Measurements from ENCODE around the gene RXFP1.
"Not testable (repeated sequence)": the region's sequence is repeated elsewhere in the genome, so short reads cannot be mapped to it uniquely, and the experiment has no call there.

Gene RXFP1

GRCh38 chr4:158622251-158622650 is 100.6 kb downstream of the RXFP1 start:
- DNase-seq (ENCODE audit: insufficient read length), result no peak
- TF ChIP-seq POLR2A (IDR thresholded peaks at IDR 0.05; ENCODE audit: low read depth, low read length), result no peak
- no peak for FAIRE-seq

- TF ChIP-seq TAF1 (IDR thresholded peaks at IDR 0.05; ENCODE audit: borderline replicate concordance, low read depth, low read length) (no peak), POLR2A (IDR thresholded peaks at IDR 0.05; ENCODE audit: low read depth, low read length) (no peak), POLR2AphosphoS5 (IDR thresholded peaks at IDR 0.05; ENCODE audit: low read depth, low read length) (no peak)
These were observed 103.3 kb downstream of the RXFP1 start for GRCh38 chr4:158624889-158625478.

GRCh38 chr4:158625544-158625943 is 103.9 kb downstream of the RXFP1 start:
- no peak for FAIRE-seq
- TF ChIP-seq TAF1 (IDR thresholded peaks at IDR 0.05; ENCODE audit: borderline replicate concordance, low read depth, low read length), result no peak
- TF ChIP-seq POLR2AphosphoS5 (IDR thresholded peaks at IDR 0.05; ENCODE audit: low read depth, low read length), result no peak
- no peak for TF ChIP-seq POLR2A (IDR thresholded peaks at IDR 0.05; ENCODE audit: low read depth, low read length)
- DNase-seq (ENCODE audit: insufficient read length), result no peak

More at GRCh38 chr4:158624889-158625478, 103.3 kb downstream of the RXFP1 start:
- FAIRE-seq (peak; percentile 77), DNase-seq (ENCODE audit: insufficient read length) (no peak)

GRCh38 chr4:158630893-158631292 is 109.2 kb downstream of the RXFP1 start:
- no peak for TF ChIP-seq TAF1 (IDR thresholded peaks at IDR 0.05; ENCODE audit: borderline replicate concordance, low read depth, low read length)
- no peak for TF ChIP-seq POLR2AphosphoS5 (IDR thresholded peaks at IDR 0.05; ENCODE audit: low read depth, low read length)
- no peak for TF ChIP-seq POLR2A (IDR thresholded peaks at IDR 0.05; ENCODE audit: low read depth, low read length)
- DNase-seq (ENCODE audit: insufficient read length) (no peak), FAIRE-seq (no peak)

- DNase-seq (ENCODE audit: insufficient read length) (no peak), FAIRE-seq (no peak)
- TF ChIP-seq TAF1 (IDR thresholded peaks at IDR 0.05; ENCODE audit: borderline replicate concordance, low read depth, low read length) (no peak), POLR2AphosphoS5 (IDR thresholded peaks at IDR 0.05; ENCODE audit: low read depth, low read length) (no peak), POLR2A (IDR thresholded peaks at IDR 0.05; ENCODE audit: low read depth, low read length) (no peak)
These were observed 114.9 kb downstream of the RXFP1 start for GRCh38 chr4:158636619-158637018.

GRCh38 chr4:158644356-158644755 is 122.7 kb downstream of the RXFP1 start:
- FAIRE-seq, result no peak
- no peak for DNase-seq (ENCODE audit: insufficient read length)

GRCh38 chr4:158644760-158645159 is 123.1 kb downstream of the RXFP1 start:
- TF ChIP-seq POLR2A (IDR thresholded peaks at IDR 0.05; ENCODE audit: low read depth, low read length) (no peak), TAF1 (IDR thresholded peaks at IDR 0.05; ENCODE audit: borderline replicate concordance, low read depth, low read length) (no peak), POLR2AphosphoS5 (IDR thresholded peaks at IDR 0.05; ENCODE audit: low read depth, low read length) (no peak)
- FAIRE-seq (no peak), DNase-seq (ENCODE audit: insufficient read length) (no peak)

More at GRCh38 chr4:158644356-158644755, 122.7 kb downstream of the RXFP1 start:
- TF ChIP-seq POLR2A (IDR thresholded peaks at IDR 0.05; ENCODE audit: low read depth, low read length), result no peak
- TF ChIP-seq POLR2AphosphoS5 (IDR thresholded peaks at IDR 0.05; ENCODE audit: low read depth, low read length), result no peak
- no peak for TF ChIP-seq TAF1 (IDR thresholded peaks at IDR 0.05; ENCODE audit: borderline replicate concordance, low read depth, low read length)

GRCh38 chr4:158649111-158649680 is 127.5 kb downstream of the RXFP1 start:
- DNase-seq (ENCODE audit: insufficient read length) (no peak), FAIRE-seq (no peak)
- TF ChIP-seq POLR2A (IDR thresholded peaks at IDR 0.05; ENCODE audit: low read depth, low read length) (no peak), TAF1 (IDR thresholded peaks at IDR 0.05; ENCODE audit: borderline replicate concordance, low read depth, low read length) (no peak), POLR2AphosphoS5 (IDR thresholded peaks at IDR 0.05; ENCODE audit: low read depth, low read length) (no peak)

- TF ChIP-seq POLR2AphosphoS5 (IDR thresholded peaks at IDR 0.05; ENCODE audit: low read depth, low read length), result no peak
- TF ChIP-seq TAF1 (IDR thresholded peaks at IDR 0.05; ENCODE audit: borderline replicate concordance, low read depth, low read length), result no peak
- TF ChIP-seq POLR2A (IDR thresholded peaks at IDR 0.05; ENCODE audit: low read depth, low read length), result no peak
- no peak for FAIRE-seq
These were observed 131.2 kb downstream of the RXFP1 start for GRCh38 chr4:158652920-158653319.

GRCh38 chr4:158656439-158656838 is 134.8 kb downstream of the RXFP1 start:
- FAIRE-seq (no peak), DNase-seq (ENCODE audit: insufficient read length) (no peak)
- TF ChIP-seq POLR2A (IDR thresholded peaks at IDR 0.05; ENCODE audit: low read depth, low read length) (no peak), POLR2AphosphoS5 (IDR thresholded peaks at IDR 0.05; ENCODE audit: low read depth, low read length) (no peak), TAF1 (IDR thresholded peaks at IDR 0.05; ENCODE audit: borderline replicate concordance, low read depth, low read length) (no peak)

More at GRCh38 chr4:158652920-158653319, 131.2 kb downstream of the RXFP1 start:
- no peak for DNase-seq (ENCODE audit: insufficient read length)

- TF ChIP-seq POLR2A (IDR thresholded peaks at IDR 0.05; ENCODE audit: low read depth, low read length) (no peak), TAF1 (IDR thresholded peaks at IDR 0.05; ENCODE audit: borderline replicate concordance, low read depth, low read length) (no peak), POLR2AphosphoS5 (IDR thresholded peaks at IDR 0.05; ENCODE audit: low read depth, low read length) (no peak)
- FAIRE-seq (no peak), DNase-seq (ENCODE audit: insufficient read length) (no peak)
These were observed 135.6 kb downstream of the RXFP1 start for GRCh38 chr4:158657291-158657690.

- DNase-seq (ENCODE audit: insufficient read length); FAIRE-seq: not testable (repeated sequence)
These were observed 141.6 kb downstream of the RXFP1 start for GRCh38 chr4:158663255-158663654.

GRCh38 chr4:158663707-158664625 is 142.3 kb downstream of the RXFP1 start:
- FAIRE-seq, result not testable (repeated sequence)

More at GRCh38 chr4:158663707-158664625, 142.3 kb downstream of the RXFP1 start:
- DNase-seq (ENCODE audit: insufficient read length), result not testable (repeated sequence)

Data from GM12892 (cell line).